Tibial nerve (tissue), 4 donors: ENCODE measurements around the gene BARD1. TPM values are rescaled to one million over a fixed set of nuclear protein-coding genes. Genes with fewer than 3 reads are reported as not detected.

ENCODE experiments used
- DNase-seq, 2 donors: peaks; one replicate each; pipeline ENCODE4 v3.0.0-alpha.2; 2019; ENCODE audit warnings: low spot score in 2 of 2
- H3K27ac ChIP-seq, 4 donors: fragments of 200-600 bp; sonication (generic) in 3 of 4; one replicate each; pipeline ENCODE4 v1.5.1; 2017 to 2019; ENCODE audit warnings: mild to moderate bottlenecking in 1 of 4
- H3K27me3 ChIP-seq, 2 donors: fragments of 200-600 bp; sonication (generic) in 1 of 2; one replicate each; pipeline versions ENCODE4 v1.5.1 to v1.6.0; 2017 to 2019
- H3K36me3 ChIP-seq, 3 donors: fragments of 200-600 bp; sonication (generic); one replicate each; pipeline ENCODE4 v1.5.1; 2018 to 2019
- H3K4me1 ChIP-seq, 4 donors: fragments of 200-600 bp; sonication (generic) in 3 of 4; one replicate each; pipeline ENCODE4 v1.5.1; 2017 to 2019
- H3K4me3 ChIP-seq, 4 donors: fragments of 200-600 bp; sonication (generic) in 3 of 4; one replicate each; pipeline ENCODE4 v1.5.1; 2017 to 2019; ENCODE audit warnings: mild to moderate bottlenecking in 1 of 4, moderate library complexity in 1 of 4
- H3K9me3 ChIP-seq, 4 donors: fragments of 200-600 bp; sonication (generic) in 3 of 4; one replicate each; pipeline ENCODE4 v1.5.1; 2017 to 2019
- CTCF ChIP-seq, 5 experiments: fragments of 200-600 bp in 3 of 5; fragments of 450-650 bp in 2 of 5; sonication (generic) in 3 of 5; IDR thresholded peaks; one replicate each; pipeline ENCODE4 v1.5.1; 2016 to 2019; ENCODE audit warnings: antibody characterized with exemption in 5 of 5, mild to moderate bottlenecking in 3 of 5, moderate library complexity in 2 of 5
- EP300 ChIP-seq, 2 donors: sonication (generic); formaldehyde crosslinking; IDR thresholded peaks; one replicate each; pipeline ENCODE4 v1.6.1; 2017; ENCODE audit warnings: antibody characterized with exemption in 2 of 2, mild to moderate bottlenecking in 1 of 2
- POLR2A ChIP-seq, 2 donors: fragments of 450-650 bp; IDR thresholded peaks; one replicate each; pipeline ENCODE4 v1.6.1; 2017; ENCODE audit warnings: antibody characterized with exemption in 2 of 2, mild to moderate bottlenecking in 2 of 2, moderate library complexity in 2 of 2
- WGBS, 2 donors: methylation state at CpG; one replicate each; pipeline ENCODE4 v1.1.5; 2018; 5-methylcytosine and 5-hydroxymethylcytosine counted together
- total RNA-seq, 4 donors: library from RNA; depleted of rRNA; stranded (reverse); fragments of >200 nt; gene quantifications; one replicate each; pipeline ENCODE4 v1.1.0, GENCODE V29; 2016

Gene BARD1
- total RNA-seq, 4 donors from 2014 or later, result 11.1 to 16.0 (median 11.1) TPM

- no peak for DNase-seq
Measured at GRCh38 chr2:214837466-214837865, 28.0 kb upstream of the BARD1 start.

GRCh38 chr2:214836568-214836967 lies 27.1 kb upstream of the BARD1 start:
- DNase-seq, result no peak
- Histone ChIP-seq H3K4me1 (no peaks in the 10 kb centered on the region), H3K36me3 (no peaks in the 10 kb centered on the region), H3K9me3 (peaks cover 0 to 9% (median 0%) of the 10 kb centered on the region in 4 donors), H3K4me3 (no peak overlapping the region), H3K27ac (no peak overlapping the region), H3K27me3 (no peaks in the 10 kb centered on the region)
- TF ChIP-seq POLR2A (IDR thresholded peaks at IDR 0.05), result no peak
- no peak for TF ChIP-seq EP300 (IDR thresholded peaks at IDR 0.05)
- TF ChIP-seq CTCF (IDR thresholded peaks at IDR 0.05), result no peak

More at GRCh38 chr2:214837466-214837865, 28.0 kb upstream of the BARD1 start:
- H3K36me3 ChIP-seq, result no peaks in the 10 kb centered on the region
- no peak overlapping the region for H3K27ac ChIP-seq
- H3K27me3 ChIP-seq, result no peaks in the 10 kb centered on the region
- H3K4me3 ChIP-seq, result no peak overlapping the region
- peaks cover 0 to 9% (median 0%) of the 10 kb centered on the region in 4 donors for H3K9me3 ChIP-seq
- TF ChIP-seq EP300 (IDR thresholded peaks at IDR 0.05), result no peak
- no peak for TF ChIP-seq POLR2A (IDR thresholded peaks at IDR 0.05)
- TF ChIP-seq CTCF (IDR thresholded peaks at IDR 0.05), result no peak
- H3K4me1 ChIP-seq, result no peaks in the 10 kb centered on the region

- no peak for DNase-seq
- no peaks in the 10 kb centered on the region for H3K9me3 ChIP-seq
- TF ChIP-seq CTCF (IDR thresholded peaks at IDR 0.05) (peak in 1 of 5 experiments; percentile 8), POLR2A (IDR thresholded peaks at IDR 0.05) (no peak), EP300 (IDR thresholded peaks at IDR 0.05) (no peak)
- no peak overlapping the region for H3K27ac ChIP-seq
- 68 to 70% methylated on average over 5 of the region's 5 CpGs for WGBS, 2 donors
- no peaks in the 10 kb centered on the region for H3K4me1 ChIP-seq
- no peak overlapping the region for H3K4me3 ChIP-seq
- no peaks in the 10 kb centered on the region for H3K36me3 ChIP-seq
- H3K27me3 ChIP-seq, result no peaks in the 10 kb centered on the region
Measured at GRCh38 chr2:214830794-214831346, 21.4 kb upstream of the BARD1 start.

- WGBS, 2 donors, result 47 to 55% methylated on average over 1 of the region's 1 CpG
- Histone ChIP-seq H3K27ac (no peak overlapping the region), H3K27me3 (no peaks in the 10 kb centered on the region), H3K36me3 (no peaks in the 10 kb centered on the region), H3K4me3 (no peak overlapping the region), H3K4me1 (no peaks in the 10 kb centered on the region), H3K9me3 (no peaks in the 10 kb centered on the region)
- TF ChIP-seq CTCF (IDR thresholded peaks at IDR 0.05) (no peak), EP300 (IDR thresholded peaks at IDR 0.05) (no peak), POLR2A (IDR thresholded peaks at IDR 0.05) (no peak)
- no peak for DNase-seq
Measured at GRCh38 chr2:214816008-214816533, 6.6 kb upstream of the BARD1 start.

GRCh38 chr2:214810671-214811070 lies 1.2 kb upstream of the BARD1 start:
- DNase-seq, result no peak
- Histone ChIP-seq H3K27me3 (no peaks in the 10 kb centered on the region), H3K9me3 (no peaks in the 10 kb centered on the region), H3K4me3 (peak overlapping the region in 3 of 4 donors; percentile 75 to 83 (median 80)), H3K36me3 (no peaks in the 10 kb centered on the region), H3K27ac (peak overlapping the region in 3 of 4 donors; percentile 85 to 95 (median 92)), H3K4me1 (peaks cover 0 to 23% (median 3%) of the 10 kb centered on the region in 4 donors)
- TF ChIP-seq POLR2A (IDR thresholded peaks at IDR 0.05), result no peak
- no peak for TF ChIP-seq EP300 (IDR thresholded peaks at IDR 0.05)
- no peak for TF ChIP-seq CTCF (IDR thresholded peaks at IDR 0.05)
- WGBS, 2 donors, result 62 to 65% methylated on average over 14 of the region's 14 CpGs
